ENCODE results near the gene STIM2.
"Not testable (repeated sequence)": the region's sequence is repeated elsewhere in the genome, so short reads cannot be mapped to it uniquely, and the experiment has no call there.

Gene STIM2

GRCh38 chr4:27020203-27020602 is 159.6 kb downstream of the STIM2 start:
- no peak for TF ChIP-seq CTCF (IDR thresholded peaks at IDR 0.05; ENCODE audit: extremely low read depth, insufficient read depth, missing control alignments)
- DNase-seq (ENCODE audit: low spot score) = no peak
- in situ Hi-C loops (cut with MboI; ENCODE audit: low pct_unique_long_range_greater_than_20kb, low sequenced_read_pairs, unreplicated experiment) = loop anchor here (25.0 kb wide), 1 partner anchor 1008 kb away; no protein-coding TSS in a partner anchor

GRCh38 chr4:27020603-27021002 is 160.0 kb downstream of the STIM2 start:
- no peak for TF ChIP-seq CTCF (IDR thresholded peaks at IDR 0.05; ENCODE audit: extremely low read depth, insufficient read depth, missing control alignments)
- no peak for DNase-seq (ENCODE audit: low spot score)
- in situ Hi-C loops (cut with MboI; ENCODE audit: low pct_unique_long_range_greater_than_20kb, low sequenced_read_pairs, unreplicated experiment) = loop anchor here (25.0 kb wide), 1 partner anchor 1008 kb away; no protein-coding TSS in a partner anchor

- in situ Hi-C loops (cut with MboI; ENCODE audit: low pct_unique_long_range_greater_than_20kb, low sequenced_read_pairs, unreplicated experiment) = loop anchor here (25.0 kb wide), 1 partner anchor 1011 kb away; no protein-coding TSS in a partner anchor
- no peak for TF ChIP-seq CTCF (IDR thresholded peaks at IDR 0.05; ENCODE audit: extremely low read depth, insufficient read depth, missing control alignments)
- DNase-seq (ENCODE audit: low spot score) = no peak
Observed at GRCh38 chr4:27022963-27023362, 162.3 kb downstream of the STIM2 start.

- in situ Hi-C loops (cut with MboI; ENCODE audit: low pct_unique_long_range_greater_than_20kb, low sequenced_read_pairs, unreplicated experiment) = loop anchor here (25.0 kb wide), 1 partner anchor 1011 kb away; no protein-coding TSS in a partner anchor
- DNase-seq (ENCODE audit: low spot score) = no peak
- no peak for TF ChIP-seq CTCF (IDR thresholded peaks at IDR 0.05; ENCODE audit: extremely low read depth, insufficient read depth, missing control alignments)
Observed at GRCh38 chr4:27023366-27023765, 162.7 kb downstream of the STIM2 start.

- TF ChIP-seq CTCF (IDR thresholded peaks at IDR 0.05; ENCODE audit: extremely low read depth, insufficient read depth, missing control alignments) = no peak
- no peak for DNase-seq (ENCODE audit: low spot score)
- in situ Hi-C loops (cut with MboI; ENCODE audit: low pct_unique_long_range_greater_than_20kb, low sequenced_read_pairs, unreplicated experiment) = loop anchor here (25.0 kb wide), 1 partner anchor 1013 kb away; no protein-coding TSS in a partner anchor
Observed at GRCh38 chr4:27024805-27025204, 164.2 kb downstream of the STIM2 start.

GRCh38 chr4:27027428-27027827 is 166.8 kb downstream of the STIM2 start:
- no peak for TF ChIP-seq CTCF (IDR thresholded peaks at IDR 0.05; ENCODE audit: extremely low read depth, insufficient read depth, missing control alignments)
- DNase-seq (ENCODE audit: low spot score) = no peak
- in situ Hi-C loops (cut with MboI; ENCODE audit: low pct_unique_long_range_greater_than_20kb, low sequenced_read_pairs, unreplicated experiment) = no loop called here

GRCh38 chr4:27035127-27035526 is 174.5 kb downstream of the STIM2 start:
- DNase-seq (ENCODE audit: low spot score); in situ Hi-C loops (cut with MboI; ENCODE audit: low pct_unique_long_range_greater_than_20kb, low sequenced_read_pairs, unreplicated experiment): not testable (repeated sequence)

All from GM13977 (cell line).